ENCODE measurements around the gene FOXP1.

FOXP1 gene

DNA sequence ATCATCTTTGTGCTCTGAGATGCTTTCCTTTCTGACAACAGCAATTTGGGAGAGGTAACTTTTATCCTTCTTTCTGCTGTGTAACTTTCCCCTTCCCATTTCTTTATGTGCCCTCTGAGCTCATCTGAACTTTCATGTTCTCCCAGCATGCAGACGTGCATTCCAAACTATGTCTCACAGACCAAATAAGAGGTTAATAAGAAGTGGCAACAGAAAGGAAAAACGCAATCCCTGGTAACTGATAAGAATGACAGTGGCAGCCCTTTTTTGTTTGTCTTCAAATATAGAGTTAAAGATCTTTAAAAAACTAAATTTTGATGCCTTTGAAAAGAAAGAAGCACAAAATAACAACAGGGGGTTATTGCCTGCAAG, 533.4 kb downstream of the FOXP1 start:
- no peak for DNase-seq (ENCODE audit: low spot score)
- FAIRE-seq: no peak

GRCh38 chr3:71048948-71049347, 534.6 kb downstream of the FOXP1 start:
- no peak for FAIRE-seq
- no peak for DNase-seq (ENCODE audit: low spot score)

GRCh38 chr3:71047616-71048531, 535.7 kb downstream of the FOXP1 start:
- no peak for FAIRE-seq
- DNase-seq (ENCODE audit: low spot score): no peak

GRCh38 chr3:71046791-71047190, 536.7 kb downstream of the FOXP1 start:
- FAIRE-seq (no peak), DNase-seq (ENCODE audit: low spot score) (no peak)

- DNase-seq (ENCODE audit: low spot score) (no peak), FAIRE-seq (no peak)
Observed at GRCh38 chr3:71045917-71046282, 537.6 kb downstream of the FOXP1 start.

DNA sequence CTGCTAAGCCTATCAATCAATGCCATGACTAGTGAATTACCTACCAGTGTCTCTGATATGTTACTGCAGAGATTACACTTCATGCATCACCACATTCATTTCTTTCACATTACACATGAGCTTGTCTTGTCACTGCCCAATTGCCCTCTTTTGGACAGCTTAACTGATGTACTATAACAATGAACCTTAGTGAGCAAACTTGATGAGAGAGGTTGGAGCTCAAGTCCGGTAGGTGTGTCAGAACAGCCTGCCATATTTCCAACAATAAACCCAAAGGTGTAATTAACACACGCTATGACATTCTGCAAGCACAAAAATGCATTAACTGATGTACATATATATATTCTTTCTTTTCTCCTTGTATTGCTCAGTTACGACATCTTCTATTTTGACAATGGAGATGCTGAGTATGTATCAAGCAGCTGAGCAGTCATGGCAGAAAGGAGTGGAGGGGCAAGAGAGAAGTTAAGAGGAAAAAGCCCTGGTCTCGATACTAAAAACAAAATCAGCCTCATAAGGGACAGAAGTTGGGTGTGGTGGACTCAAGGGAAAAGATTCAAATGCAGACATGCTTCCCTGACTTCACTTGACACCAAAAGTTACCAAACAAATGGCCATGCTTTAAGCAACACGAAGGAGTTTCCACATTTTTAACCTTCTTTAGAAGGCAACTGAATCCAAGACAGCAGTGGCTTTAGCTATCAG, 538.2 kb downstream of the FOXP1 start:
- no peak for FAIRE-seq

GRCh38 chr3:71042759-71043158, 540.8 kb downstream of the FOXP1 start:
- FAIRE-seq (no peak), DNase-seq (ENCODE audit: low spot score) (no peak)

More for the DNA sequence above, 538.2 kb downstream of the FOXP1 start:
- DNase-seq (ENCODE audit: low spot score): no peak

GRCh38 chr3:71041371-71041770, 542.2 kb downstream of the FOXP1 start:
- DNase-seq (ENCODE audit: low spot score) (no peak), FAIRE-seq (no peak)

DNA sequence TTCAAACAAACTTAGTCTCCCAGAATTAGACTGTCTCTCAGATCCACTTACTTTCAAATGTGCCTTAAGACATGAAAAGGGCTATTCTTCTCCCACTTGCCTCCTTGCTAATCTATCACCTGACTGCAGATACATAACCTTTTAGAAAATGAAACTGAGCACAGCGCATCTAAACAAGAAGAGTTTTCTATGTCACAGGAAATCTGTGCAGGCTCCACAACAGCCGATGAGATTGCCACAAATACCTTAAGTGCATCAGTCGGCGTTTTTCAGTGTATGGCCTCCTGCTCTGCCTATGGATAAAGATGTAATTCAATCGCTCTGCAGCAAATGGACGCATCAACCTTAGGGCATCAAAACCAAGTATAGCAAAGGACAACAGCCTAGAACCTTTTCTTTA, 544.2 kb downstream of the FOXP1 start:
- DNase-seq (ENCODE audit: low spot score): no peak

DNA sequence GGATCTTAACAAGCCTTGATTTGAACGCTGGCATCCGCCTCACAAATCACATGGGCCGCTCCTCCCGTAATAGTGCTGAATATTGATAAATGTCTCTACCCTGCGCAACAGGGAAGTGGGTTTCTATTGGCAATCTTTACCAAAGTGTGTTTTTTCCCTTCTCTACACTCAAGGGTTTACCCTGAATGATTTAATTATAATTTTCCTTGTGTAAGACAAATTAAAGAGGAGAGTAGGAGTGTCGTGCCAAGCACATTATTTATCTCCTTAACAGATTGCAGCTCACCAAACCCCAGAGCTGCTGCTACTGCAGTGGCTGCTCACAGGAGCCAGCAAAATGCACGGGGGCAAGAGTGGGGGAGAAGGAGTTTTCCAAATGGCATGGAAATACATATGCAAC, 545.8 kb downstream of the FOXP1 start:
- DNase-seq (ENCODE audit: low spot score) (no peak), FAIRE-seq (no peak)

More for the DNA sequence above, 544.2 kb downstream of the FOXP1 start:
- FAIRE-seq: no peak

DNA sequence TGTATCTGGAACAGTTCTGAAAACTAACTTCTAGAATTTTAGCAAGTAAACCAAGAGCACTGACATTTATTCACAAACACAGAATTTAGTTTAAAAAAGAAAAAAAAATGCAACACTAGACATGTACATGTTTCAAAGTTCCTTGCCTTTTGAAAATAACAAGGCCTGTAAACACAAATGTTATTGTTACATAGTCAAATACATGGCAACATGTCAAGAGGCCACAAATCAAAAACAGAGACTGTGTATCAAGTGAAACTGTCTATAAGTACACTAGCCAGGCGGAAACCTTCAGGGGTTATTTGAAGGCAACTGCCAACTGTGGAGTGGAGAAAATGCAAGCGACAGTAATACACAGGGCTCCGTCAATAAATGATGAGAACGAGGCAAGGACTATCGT, 547.6 kb downstream of the FOXP1 start:
- FAIRE-seq (no peak), DNase-seq (ENCODE audit: low spot score) (no peak)

- no peak for FAIRE-seq
- DNase-seq (ENCODE audit: low spot score): no peak
Observed at GRCh38 chr3:71035314-71035713, 548.2 kb downstream of the FOXP1 start.

DNA sequence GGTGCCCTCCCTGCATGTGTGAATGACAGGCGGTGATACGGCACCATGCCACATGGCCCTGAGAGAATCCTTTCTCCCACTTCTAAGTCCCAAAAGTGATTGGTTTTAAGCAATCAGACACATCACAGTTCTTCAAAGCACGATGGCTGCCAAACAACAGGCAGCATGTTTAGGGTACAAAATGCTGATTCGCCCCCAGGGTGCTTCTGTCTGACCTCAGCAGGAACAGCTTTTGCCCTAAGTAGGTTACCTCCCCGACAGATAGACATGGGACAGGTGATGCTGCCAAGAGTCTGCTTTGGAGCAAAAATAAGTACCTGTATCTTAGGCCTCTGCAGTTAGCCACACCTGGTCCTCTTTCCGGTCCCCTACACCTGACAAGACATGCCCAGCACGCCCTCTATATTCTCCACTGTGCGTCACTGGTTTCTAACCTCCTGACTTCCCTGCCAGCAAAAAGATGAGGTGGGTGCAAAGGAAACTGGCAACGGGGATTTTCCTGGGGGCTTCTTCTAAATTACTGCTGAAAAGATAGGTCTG, 549.8 kb downstream of the FOXP1 start:
- FAIRE-seq (no peak), DNase-seq (ENCODE audit: low spot score) (no peak)

- FAIRE-seq: no peak
- DNase-seq (ENCODE audit: low spot score): no peak
Observed at GRCh38 chr3:71031914-71032521, 551.5 kb downstream of the FOXP1 start.

GRCh38 chr3:71031181-71031580, 552.3 kb downstream of the FOXP1 start:
- FAIRE-seq: no peak
- DNase-seq (ENCODE audit: low spot score): no peak

- FAIRE-seq: no peak
Observed at GRCh38 chr3:71030748-71031147, 552.8 kb downstream of the FOXP1 start.

DNA sequence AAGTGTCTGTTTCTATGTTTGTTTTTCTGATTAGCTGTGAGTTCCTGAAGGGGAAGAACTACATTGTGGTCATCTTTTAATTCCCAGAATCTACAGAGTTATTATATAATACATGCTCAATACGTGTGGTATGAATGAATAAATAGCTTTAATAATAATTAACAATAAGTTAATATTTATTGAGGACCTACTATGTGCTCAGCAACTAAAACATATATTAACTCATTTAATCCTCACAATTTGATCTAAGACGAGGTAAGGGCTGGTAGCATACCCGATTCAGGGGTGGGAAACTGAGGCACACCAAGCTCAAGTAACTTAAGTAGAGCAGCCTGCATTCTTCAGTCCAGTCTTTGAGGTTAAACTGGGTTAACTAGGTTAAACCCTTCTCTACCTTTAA, 553.8 kb downstream of the FOXP1 start:
- DNase-seq (ENCODE audit: low spot score) (no peak), FAIRE-seq (no peak)

More at GRCh38 chr3:71030748-71031147, 552.8 kb downstream of the FOXP1 start:
- no peak for DNase-seq (ENCODE audit: low spot score)

- no peak for DNase-seq (ENCODE audit: low spot score)
- no peak for FAIRE-seq
Observed at GRCh38 chr3:71028802-71029201, 554.7 kb downstream of the FOXP1 start.

GRCh38 chr3:71028184-71028583, 555.3 kb downstream of the FOXP1 start:
- no peak for DNase-seq (ENCODE audit: low spot score)
- FAIRE-seq: no peak

DNA sequence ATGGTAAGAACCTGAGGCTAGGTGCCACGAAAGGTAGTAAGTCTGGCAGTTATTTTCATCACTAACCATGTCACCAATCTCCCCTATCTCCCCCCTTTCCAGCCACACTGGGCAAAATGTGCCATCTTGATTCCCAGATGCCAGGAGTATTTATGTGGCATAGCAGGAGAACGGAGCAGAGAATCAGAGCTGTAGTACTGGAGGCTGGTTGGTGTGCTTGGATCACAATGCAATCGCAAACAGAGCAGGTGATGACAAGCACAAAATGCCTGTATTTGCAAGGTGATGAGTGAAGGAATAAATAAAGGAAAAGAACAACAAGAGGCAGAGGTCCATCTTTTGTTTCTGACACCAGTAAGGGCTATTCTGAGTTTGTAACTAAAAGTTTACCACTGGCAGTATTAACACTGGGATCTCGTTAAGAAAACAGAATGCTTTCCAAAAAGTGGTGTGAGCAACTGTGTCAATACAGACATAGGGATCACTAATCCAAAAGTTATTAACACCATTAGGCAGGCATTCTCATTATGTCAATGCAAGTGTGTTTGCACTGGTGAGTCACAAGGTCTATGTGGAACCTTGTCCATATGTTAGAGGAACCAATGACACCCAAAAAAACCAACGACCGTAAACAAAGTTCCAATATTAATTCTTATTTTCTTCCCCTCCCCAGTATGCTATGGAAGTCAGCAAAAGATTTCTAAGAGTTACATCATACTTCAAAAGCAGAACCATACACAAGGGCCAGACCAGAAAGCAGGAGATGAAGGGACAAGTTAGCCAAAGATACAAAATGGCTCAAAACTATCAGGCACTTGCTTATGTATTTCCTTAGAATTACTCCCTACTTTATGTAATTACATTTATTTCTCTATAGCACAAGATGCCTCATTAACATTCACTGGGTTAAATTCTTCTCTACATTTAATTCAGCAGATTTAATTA, 556.6 kb downstream of the FOXP1 start:
- no peak for DNase-seq (ENCODE audit: low spot score)
- no peak for FAIRE-seq

DNA sequence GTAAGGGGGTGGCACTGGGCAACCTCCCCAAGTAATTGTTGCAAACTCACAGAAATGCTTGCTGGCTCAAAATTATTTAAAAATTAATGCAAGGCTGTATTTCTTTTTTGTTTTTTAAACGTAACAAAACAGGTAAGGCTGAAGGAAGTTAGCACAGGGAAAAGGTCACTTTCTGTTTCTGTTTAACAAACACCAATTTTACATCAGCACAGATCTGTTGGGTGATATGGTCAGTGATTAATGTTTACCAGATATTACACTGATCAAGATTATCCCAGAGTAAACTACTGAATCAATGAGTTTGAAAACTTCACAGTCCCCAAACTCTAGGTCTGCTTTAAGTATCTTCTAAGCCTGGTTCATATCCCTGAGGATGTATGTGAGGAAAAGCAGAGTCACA, 558.0 kb downstream of the FOXP1 start:
- DNase-seq (ENCODE audit: low spot score) (no peak), FAIRE-seq (no peak)

Measured in RCC 7860 (cell line).